K562 (cell line): ENCODE data around the gene GALNT16. TPM values are rescaled to one million over a fixed set of nuclear protein-coding genes. Genes with fewer than 3 reads are reported as not detected.

Experiments used
- ATAC-seq: fragments of 200-7000 bp; cut with Tn5 transposase; 3 replicates; pipeline ENCODE4 v1.9.1; 2020; ENCODE audit warnings: moderate library complexity
- BruUV-seq: library from RNA; stranded (reverse); fragments of 400-500 nt; replicated peaks from 2 replicates; lab custom pipeline; 2021; lab: Mats Ljungman, UMichigan
- CTCF ChIA-PET: fragments of 300-600 bp; formaldehyde crosslinking; extraction: SDS; loops from one replicate; lab custom pipeline; 2021; ENCODE audit warnings: low intra/inter-chr PET ratio; lab: Yijun Ruan, JAX
- POLR2A ChIA-PET: fragments of 300-600, 350-650 bp; sonication (Branson Sonifier 250); formaldehyde crosslinking; extraction: SDS; loops from one replicate; lab custom pipeline; 2021; ENCODE audit warnings: antibody characterized with exemption, inconsistent platforms; lab: Yijun Ruan, JAX
- DNase-seq, 4 experiments: peaks; one replicate each; pipeline versions ENCODE4 v3.0.0 to v3.0.0-alpha.2; 2011 to 2018; ENCODE audit warnings: low spot score in 3 of 4, mixed read lengths in 3 of 4; ENCODE audit errors: extremely low read depth in 1 of 4
- FAIRE-seq: peaks from 2 replicates; lab custom pipeline; 2011; peaks lifted over from hg19 to GRCh38; lab: Jason Lieb, UNC
- H2AFZ ChIP-seq: 2 replicates; pipeline ENCODE4 v1.6.0; 2011; ENCODE audit warnings: low read depth, low read length, control low read depth, inconsistent platforms
- H3K27ac ChIP-seq: fragments of 200-600 bp; 3 replicates; pipeline ENCODE4 v1.8.0; 2011; ENCODE audit warnings: low read depth, mild to moderate bottlenecking, control low read depth, inconsistent platforms, low read length, moderate library complexity, mixed read lengths; ENCODE audit errors: extremely low read depth
- H3K27me3 ChIP-seq, 2 experiments: fragments of 300-600 bp in 1 of 2; 2 replicates in 1 of 2; 3 replicates in 1 of 2; pipeline versions ENCODE4 v1.6.0 to v1.8.0; 2011; ENCODE audit warnings: inconsistent platforms in 2 of 2, low read length in 2 of 2, mild to moderate bottlenecking in 1 of 2, mixed read lengths in 1 of 2, moderate library complexity in 1 of 2; ENCODE audit not compliant: control insufficient read depth in 2 of 2, insufficient read depth in 2 of 2
- H3K36me3 ChIP-seq: fragments of 300-600 bp; 3 replicates; pipeline ENCODE4 v1.8.0; 2011; ENCODE audit warnings: mild to moderate bottlenecking, low read length, inconsistent platforms; ENCODE audit not compliant: control insufficient read depth, insufficient read depth
- H3K4me1 ChIP-seq, 2 experiments: fragments of 200-600 bp in 1 of 2; replicated peaks in 1 of 2; 2 replicates in 1 of 2; 3 replicates in 1 of 2; pipeline versions ENCODE4 v1.5.1 to v1.8.0; 2011; ENCODE audit warnings: inconsistent platforms in 2 of 2, low read length in 2 of 2, mild to moderate bottlenecking in 1 of 2, mixed read lengths in 1 of 2, moderate library complexity in 1 of 2; ENCODE audit not compliant: control insufficient read depth in 2 of 2, insufficient read depth in 2 of 2
- H3K4me2 ChIP-seq: 2 replicates; pipeline ENCODE4 v1.6.1; 2011; ENCODE audit warnings: low read length, control low read depth, inconsistent platforms, mixed read lengths; ENCODE audit not compliant: insufficient read depth
- H3K4me3 ChIP-seq: fragments of 200-600 bp; sonication (generic), shearing (Covaris generic); 2 replicates; pipeline ENCODE4 v1.5.1; 2016; ENCODE audit warnings: control low read depth, inconsistent platforms
- H3K79me2 ChIP-seq: fragments of 200-600 bp; 3 replicates; pipeline ENCODE4 v1.8.0; 2011; ENCODE audit warnings: low read length, inconsistent platforms; ENCODE audit not compliant: control insufficient read depth, insufficient read depth
- H3K9ac ChIP-seq, 2 experiments: 2 replicates each; pipeline versions ENCODE4 v1.6.0 to v1.6.1; 2011; ENCODE audit warnings: low read depth in 2 of 2, low read length in 2 of 2, control low read depth in 1 of 2, inconsistent platforms in 1 of 2, mild to moderate bottlenecking in 1 of 2, mixed read lengths in 1 of 2; ENCODE audit not compliant: insufficient read depth in 1 of 2
- H3K9me1 ChIP-seq: one replicate; pipeline ENCODE4 v1.6.0; 2011; ENCODE audit warnings: inconsistent platforms, mild to moderate bottlenecking, low read length, moderate library complexity; ENCODE audit not compliant: control insufficient read depth, insufficient read depth
- H3K9me3 ChIP-seq: replicated peaks from 2 replicates; pipeline ENCODE4 v1.5.1; 2011; ENCODE audit warnings: low read depth, low read length, inconsistent platforms; ENCODE audit not compliant: control insufficient read depth, insufficient read depth
- H4K20me1 ChIP-seq: replicated peaks from 2 replicates; pipeline ENCODE4 v1.6.1; 2011; ENCODE audit warnings: low read length, inconsistent platforms, mixed read lengths; ENCODE audit not compliant: control insufficient read depth, insufficient read depth
- ATF1 ChIP-seq, 2 experiments: fragments of 450-650 bp in 1 of 2; IDR thresholded peaks; 2 replicates each; pipeline ENCODE4 v1.6.1; 2016; ENCODE audit warnings: missing compliant biosample characterization in 1 of 2, missing genetic modification characterization in 1 of 2
- CAMTA2 ChIP-seq: fragments of 250-450 bp; sonication (Bioruptor Pico); conservative IDR thresholded peaks from 2 replicates; pipeline ENCODE4 v1.5.1; 2022
- HCFC1 ChIP-seq: IDR thresholded peaks from 2 replicates; pipeline ENCODE4 v1.6.1; 2012; ENCODE audit warnings: low read depth, low read length, improper control_type of control experiment
- MYBL2 ChIP-seq, 2 experiments: fragments of 450-650 bp in 1 of 2; sonication (generic) in 1 of 2; formaldehyde crosslinking in 1 of 2; IDR thresholded peaks; 2 replicates each; pipeline versions ENCODE4 v1.6.1 to v1.8.1; 2017 to 2022; ENCODE audit warnings: borderline replicate concordance in 1 of 2, inconsistent platforms in 1 of 2, low read depth in 1 of 2, mild to moderate bottlenecking in 1 of 2, missing genetic modification reagents in 1 of 2, moderate library complexity in 1 of 2
- ZNF253 ChIP-seq: fragments of 250-450 bp; sonication (Bioruptor Pico); conservative IDR thresholded peaks from 2 replicates; pipeline ENCODE4 v1.6.1; 2021; ENCODE audit warnings: mild to moderate bottlenecking
- WGBS: fragments of 100-300 bp; shearing (Covaris generic); methylation state at CpG from one replicate; pipeline ENCODE4 v1.1.6; 2016; ENCODE audit warnings: low coverage, mixed read lengths; ENCODE audit not compliant: insufficient coverage; ENCODE audit errors: missing lambda C conversion rate; 5-methylcytosine and 5-hydroxymethylcytosine counted together
- in situ Hi-C: fragments of 300-500 bp; cut with MboI; formaldehyde crosslinking; loops from 4 replicates; pipeline ENCODE4 v1.15.0; 2018; ENCODE audit warnings: inconsistent platforms, mixed read lengths
- intact Hi-C: fragments of 100-400 bp; cut with micrococcal nuclease; formaldehyde crosslinking; loops from 2 replicates; pipeline ENCODE4 v1.14.2; 2022
- polyA plus RNA-seq, 8 experiments: library from polyadenylated mRNA; depleted of rRNA in 4 of 8; stranded (reverse) in 5 of 8; unstranded in 3 of 8; fragments of >200 nt; fragmentation: Nextera tagmentation in 2 of 8; fragmentation: Illumina TruSeq in 1 of 8; extraction: Ambion mirVana in 2 of 8; extraction: Trizol in 1 of 8; gene quantifications; 2 replicates each; pipeline versions ENCODE4 v1.2.1 to v1.2.3, GENCODE V29; 2011 to 2014; ENCODE audit warnings: inconsistent platforms in 1 of 8, missing spikeins in 1 of 8
- total RNA-seq, 7 experiments: library from RNA; depleted of rRNA in 6 of 7; stranded (reverse); fragments of >200 nt in 6 of 7; fragmentation: Illumina TruSeq in 2 of 7; extraction: Trizol in 2 of 7; gene quantifications; 2 replicates each; pipeline versions ENCODE4 v1.2.1 to v1.2.3, GENCODE V29; 2011 to 2021; ENCODE audit warnings: low replicate concordance in 1 of 7
- TF ChIP-seq, protein P1 (sequence below): fragments of 450-650 bp; formaldehyde crosslinking; IDR thresholded peaks from 2 replicates; pipeline ENCODE4 v1.4.0; 2022; ENCODE audit warnings: missing genetic modification characterization

GALNT16 gene
- total and polyA plus RNA-seq, 9 of the 15 experiments (the other 6 are each of a cell fraction or from before 2014, with no cell fraction given), result not detected

DNA sequence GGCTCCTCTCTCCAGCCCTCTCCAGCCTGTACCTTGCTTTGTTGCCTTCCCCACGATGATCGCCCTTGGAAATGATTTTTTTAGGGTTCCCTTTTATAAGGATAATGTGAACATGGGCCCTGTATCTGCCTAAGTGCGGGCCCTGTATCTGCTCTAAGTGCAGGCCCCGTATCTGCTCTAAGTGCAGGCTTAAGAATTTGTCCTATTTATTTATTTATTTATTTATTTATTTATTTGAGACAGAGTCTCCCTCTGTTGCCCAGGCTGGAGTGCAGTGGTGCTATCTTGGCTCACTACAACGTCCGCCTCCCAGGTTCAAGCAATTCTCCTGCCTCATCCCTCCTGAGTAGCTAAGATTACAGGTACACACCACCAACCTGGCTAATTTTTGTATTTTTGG, 22.5 kb downstream of the GALNT16 start:
- ATAC-seq, result no peak
- no peak for DNase-seq
- Histone ChIP-seq H3K9me1 (no peaks in the 10 kb centered on the region), H3K4me2 (no peak overlapping the region), H3K27ac (no peak overlapping the region), H3K9me3 (no peaks in the 10 kb centered on the region), H3K4me1 (no peaks in the 10 kb centered on the region), H3K9ac (no peak overlapping the region), H3K27me3 (peaks cover 3 to 26% of the 10 kb centered on the region in 2 experiments; a peak in 2 of 5 replicates), H3K4me3 (no peak overlapping the region), H3K79me2 (no peaks in the 10 kb centered on the region), H4K20me1 (no peaks in the 10 kb centered on the region), H2AFZ (no peak overlapping the region), H3K36me3 (no peaks in the 10 kb centered on the region)
- POLR2A ChIA-PET, result no interaction called here
- CTCF ChIA-PET, result no interaction called here
- BruUV-seq, result no TSS peak
- 3% methylated on average over 4 of the region's 6 CpGs for WGBS
- no peak for FAIRE-seq
- TF ChIP-seq ZNF253 (no peak), MYBL2 (IDR thresholded peaks at IDR 0.05; ENCODE audit: low read depth) (no peak), MYBL2 (CRISPR knock-in tag; IDR thresholded peaks at IDR 0.05; ENCODE audit: borderline replicate concordance) (no peak), CAMTA2 (CRISPR knock-in tag) (no peak), ATF1 (CRISPR knock-in tag; IDR thresholded peaks at IDR 0.05) (no peak), ATF1 (tag; IDR thresholded peaks at IDR 0.05) (no peak), HCFC1 (no peak)
- TF ChIP-seq, protein P1, sequence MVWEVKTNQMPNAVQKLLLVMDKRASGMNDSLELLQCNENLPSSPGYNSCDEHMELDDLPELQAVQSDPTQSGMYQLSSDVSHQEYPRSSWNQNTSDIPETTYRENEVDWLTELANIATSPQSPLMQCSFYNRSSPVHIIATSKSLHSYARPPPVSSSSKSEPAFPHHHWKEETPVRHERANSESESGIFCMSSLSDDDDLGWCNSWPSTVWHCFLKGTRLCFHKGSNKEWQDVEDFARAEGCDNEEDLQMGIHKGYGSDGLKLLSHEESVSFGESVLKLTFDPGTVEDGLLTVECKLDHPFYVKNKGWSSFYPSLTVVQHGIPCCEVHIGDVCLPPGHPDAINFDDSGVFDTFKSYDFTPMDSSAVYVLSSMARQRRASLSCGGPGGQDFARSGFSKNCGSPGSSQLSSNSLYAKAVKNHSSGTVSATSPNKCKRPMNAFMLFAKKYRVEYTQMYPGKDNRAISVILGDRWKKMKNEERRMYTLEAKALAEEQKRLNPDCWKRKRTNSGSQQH (CRISPR knock-in tag), result no peak
- intact Hi-C loops (no loop called here), in situ Hi-C loops (no loop called here)
